Measurements from ENCODE around the gene PIPOX.

The PIPOX gene

GRCh38 chr17:29019475-29020181, 23.3 kb upstream of the PIPOX start:
- no peak for DNase-seq (ENCODE audit: low read depth, low spot score)

- no peak for DNase-seq (ENCODE audit: low read depth, low spot score)
Observed at GRCh38 chr17:29020576-29020975, 22.4 kb upstream of the PIPOX start.

GRCh38 chr17:29021226-29021625, 21.7 kb upstream of the PIPOX start:
- DNase-seq (ENCODE audit: low read depth, low spot score), result no peak

- no peak for DNase-seq (ENCODE audit: low read depth, low spot score)
Observed at GRCh38 chr17:29022074-29022473, 20.9 kb upstream of the PIPOX start.

- DNase-seq (ENCODE audit: low read depth, low spot score), result no peak
Observed at GRCh38 chr17:29024316-29024952, 18.5 kb upstream of the PIPOX start.

- DNase-seq (ENCODE audit: low read depth, low spot score), result no peak
Observed at GRCh38 chr17:29031488-29031887, 11.5 kb upstream of the PIPOX start.

GRCh38 chr17:29032013-29032856, 10.7 kb upstream of the PIPOX start:
- no peak for DNase-seq (ENCODE audit: low read depth, low spot score)

GRCh38 chr17:29032857-29033197, 10.1 kb upstream of the PIPOX start:
- DNase-seq (ENCODE audit: low read depth, low spot score), result no peak

GRCh38 chr17:29034510-29034909, 8.4 kb upstream of the PIPOX start:
- no peak for DNase-seq (ENCODE audit: low read depth, low spot score)

- no peak for DNase-seq (ENCODE audit: low read depth, low spot score)
Observed at GRCh38 chr17:29036584-29036983, 6.4 kb upstream of the PIPOX start.

GRCh38 chr17:29037739-29038084, 5.2 kb upstream of the PIPOX start:
- DNase-seq (ENCODE audit: low read depth, low spot score), result no peak

GRCh38 chr17:29038085-29038795, 4.7 kb upstream of the PIPOX start:
- DNase-seq (ENCODE audit: low read depth, low spot score), result no peak

GRCh38 chr17:29039764-29040598, 3.0 kb upstream of the PIPOX start:
- DNase-seq (ENCODE audit: low read depth, low spot score), result no peak

- no peak for DNase-seq (ENCODE audit: low read depth, low spot score)
Observed at GRCh38 chr17:29041091-29041490, 1.9 kb upstream of the PIPOX start.

GRCh38 chr17:29041571-29041970, 1.4 kb upstream of the PIPOX start:
- no peak for DNase-seq (ENCODE audit: low read depth, low spot score)

GRCh38 chr17:29042026-29042678, 789 bp upstream of the PIPOX start:
- no peak for DNase-seq (ENCODE audit: low read depth, low spot score)

GRCh38 chr17:29043539-29044145, 701 bp downstream of the PIPOX start:
- DNase-seq (ENCODE audit: low read depth, low spot score), result no peak

GRCh38 chr17:29045026-29045425, 2.1 kb downstream of the PIPOX start:
- DNase-seq (ENCODE audit: low read depth, low spot score), result no peak

GRCh38 chr17:29045734-29046472, 3.0 kb downstream of the PIPOX start:
- no peak for DNase-seq (ENCODE audit: low read depth, low spot score)

- no peak for DNase-seq (ENCODE audit: low read depth, low spot score)
Observed at GRCh38 chr17:29046473-29046839, 3.5 kb downstream of the PIPOX start.
